ENCODE results near the gene APLP2. TPM values are rescaled to one million over a fixed set of nuclear protein-coding genes. Genes with fewer than 3 reads are reported as not detected.
A peak's percentile ranks its signal among the peaks of the same experiment; 100 is the strongest.
"Not testable (repeated sequence)": the region's sequence is repeated elsewhere in the genome, so short reads cannot be mapped to it uniquely, and the experiment has no call there.

Gene APLP2
- total RNA-seq: 374 and 375 TPM in 2 replicates
- long read RNA-seq, transcript APLP2-203 (17 exons, 3,270 nt): minor isoform, 111 of 775 reads
- long read RNA-seq, transcript APLP2-215 (3 exons, 1,322 nt): minor isoform, 5 of 775 reads
- long read RNA-seq, transcript APLP2-210 (16 exons, 2,530 nt): major isoform, 470 of 775 reads
- long read RNA-seq, partial matches to known transcripts: 131 of 775 reads
- long read RNA-seq, other reads (novel, unspliced or antisense): 54 of 775 reads

GRCh38 chr11:130069659-130070108 lies at the start of gene APLP2:
TSS of gene APLP2 (plus strand) at chr11:130069894. CDS start at chr11:130069978, 84 bp downstream.
- Mint-ChIP-seq H3K27ac (peak within 1 kb of the TSS; percentile 95), H3K4me1 (ENCODE audit: low read depth) (peaks cover 18% of the 10 kb centered on the region), H3K27me3 (peaks cover 8% of the 10 kb centered on the region), H3K36me3 (ENCODE audit: insufficient read depth) (no peaks in the 10 kb centered on the region), H3K4me3 (ENCODE audit: low read depth) (peak within 1 kb of the TSS; percentile 85), H3K9me3 (ENCODE audit: low read depth) (no peaks in the 10 kb centered on the region)
- no peak for TF ChIP-seq CTCF (IDR thresholded peaks at IDR 0.05; ENCODE audit: unreplicated experiment)
- DNase-seq (ENCODE audit: low spot score, unreplicated experiment): peak; percentile 97

GRCh38 chr11:130020323-130020722 lies 49.4 kb upstream of the APLP2 start:
- no peaks in the 10 kb centered on the region for H3K27me3 Mint-ChIP-seq
- no peak overlapping the region for H3K4me3 Mint-ChIP-seq (ENCODE audit: low read depth)
- no peak overlapping the region for H3K27ac Mint-ChIP-seq
- H3K9me3 Mint-ChIP-seq (ENCODE audit: low read depth): peaks cover 8% of the 10 kb centered on the region
- no peak for TF ChIP-seq CTCF (IDR thresholded peaks at IDR 0.05; ENCODE audit: unreplicated experiment)
- H3K4me1 Mint-ChIP-seq (ENCODE audit: low read depth): peaks cover under 1% of the 10 kb centered on the region
- DNase-seq (ENCODE audit: low spot score, unreplicated experiment): no peak
- H3K36me3 Mint-ChIP-seq (ENCODE audit: insufficient read depth): no peaks in the 10 kb centered on the region

- not testable (repeated sequence) for H3K4me3 Mint-ChIP-seq (ENCODE audit: low read depth); DNase-seq (ENCODE audit: low spot score, unreplicated experiment); H3K27ac Mint-ChIP-seq; H3K27me3 Mint-ChIP-seq; H3K9me3 Mint-ChIP-seq (ENCODE audit: low read depth); H3K4me1 Mint-ChIP-seq (ENCODE audit: low read depth); H3K36me3 Mint-ChIP-seq (ENCODE audit: insufficient read depth)
Measured at GRCh38 chr11:130021606-130022005, 48.1 kb upstream of the APLP2 start.

- H3K4me3 Mint-ChIP-seq (ENCODE audit: low read depth): no peak overlapping the region
- no peak for DNase-seq (ENCODE audit: low spot score, unreplicated experiment)
- peaks cover 3% of the 10 kb centered on the region for H3K4me1 Mint-ChIP-seq (ENCODE audit: low read depth)
- TF ChIP-seq CTCF (IDR thresholded peaks at IDR 0.05; ENCODE audit: unreplicated experiment): no peak
- H3K27me3 Mint-ChIP-seq: no peaks in the 10 kb centered on the region
- H3K27ac Mint-ChIP-seq: no peak overlapping the region
- no peaks in the 10 kb centered on the region for H3K36me3 Mint-ChIP-seq (ENCODE audit: insufficient read depth)
- peaks cover 4% of the 10 kb centered on the region for H3K9me3 Mint-ChIP-seq (ENCODE audit: low read depth)
Measured at GRCh38 chr11:130022799-130023198, 46.9 kb upstream of the APLP2 start.

- DNase-seq (ENCODE audit: low spot score, unreplicated experiment): no peak
- Mint-ChIP-seq H3K4me3 (ENCODE audit: low read depth) (no peak overlapping the region), H3K36me3 (ENCODE audit: insufficient read depth) (no peaks in the 10 kb centered on the region), H3K27me3 (no peaks in the 10 kb centered on the region), H3K4me1 (ENCODE audit: low read depth) (peaks cover 3% of the 10 kb centered on the region), H3K27ac (no peak overlapping the region), H3K9me3 (ENCODE audit: low read depth) (peaks cover 4% of the 10 kb centered on the region)
- TF ChIP-seq CTCF (IDR thresholded peaks at IDR 0.05; ENCODE audit: unreplicated experiment): no peak
Measured at GRCh38 chr11:130023204-130023603, 46.5 kb upstream of the APLP2 start.

GRCh38 chr11:130024361-130024760 lies 45.3 kb upstream of the APLP2 start:
- H3K27me3 Mint-ChIP-seq: no peaks in the 10 kb centered on the region
- no peak overlapping the region for H3K27ac Mint-ChIP-seq
- peaks cover 3% of the 10 kb centered on the region for H3K4me1 Mint-ChIP-seq (ENCODE audit: low read depth)
- no peaks in the 10 kb centered on the region for H3K36me3 Mint-ChIP-seq (ENCODE audit: insufficient read depth)
- no peak for TF ChIP-seq CTCF (IDR thresholded peaks at IDR 0.05; ENCODE audit: unreplicated experiment)
- peaks cover 4% of the 10 kb centered on the region for H3K9me3 Mint-ChIP-seq (ENCODE audit: low read depth)
- DNase-seq (ENCODE audit: low spot score, unreplicated experiment): no peak
- H3K4me3 Mint-ChIP-seq (ENCODE audit: low read depth): no peak overlapping the region
